Activated naive CD4-positive, alpha-beta T cell treated with anti-CD3 and anti-CD28 coated beads, Interleukin-2, amount 50 U/mL, for 24 hours (primary cell): ENCODE data around the gene ANKRD18A.
"Not testable (repeated sequence)": the region's sequence is repeated elsewhere in the genome, so short reads cannot be mapped to it uniquely, and the experiment has no call there.

Experiments used
- H3K27ac Mint-ChIP-seq: one replicate; pipeline ENCODE4 v1.8.0; 2021; ENCODE audit warnings: mild to moderate bottlenecking, mixed read lengths
- H3K27me3 Mint-ChIP-seq: one replicate; pipeline ENCODE4 v1.8.0; 2021; ENCODE audit warnings: mixed read lengths
- H3K36me3 Mint-ChIP-seq: one replicate; pipeline ENCODE4 v1.8.0; 2021; ENCODE audit warnings: mixed read lengths
- H3K4me1 Mint-ChIP-seq: one replicate; pipeline ENCODE4 v1.8.0; 2021; ENCODE audit warnings: mixed read lengths
- H3K4me3 Mint-ChIP-seq: one replicate; pipeline ENCODE4 v1.8.0; 2021; ENCODE audit warnings: mild to moderate bottlenecking, mixed read lengths
- H3K9me3 Mint-ChIP-seq: one replicate; pipeline ENCODE4 v1.8.0; 2021; ENCODE audit warnings: mixed read lengths

Gene ANKRD18A

DNA sequence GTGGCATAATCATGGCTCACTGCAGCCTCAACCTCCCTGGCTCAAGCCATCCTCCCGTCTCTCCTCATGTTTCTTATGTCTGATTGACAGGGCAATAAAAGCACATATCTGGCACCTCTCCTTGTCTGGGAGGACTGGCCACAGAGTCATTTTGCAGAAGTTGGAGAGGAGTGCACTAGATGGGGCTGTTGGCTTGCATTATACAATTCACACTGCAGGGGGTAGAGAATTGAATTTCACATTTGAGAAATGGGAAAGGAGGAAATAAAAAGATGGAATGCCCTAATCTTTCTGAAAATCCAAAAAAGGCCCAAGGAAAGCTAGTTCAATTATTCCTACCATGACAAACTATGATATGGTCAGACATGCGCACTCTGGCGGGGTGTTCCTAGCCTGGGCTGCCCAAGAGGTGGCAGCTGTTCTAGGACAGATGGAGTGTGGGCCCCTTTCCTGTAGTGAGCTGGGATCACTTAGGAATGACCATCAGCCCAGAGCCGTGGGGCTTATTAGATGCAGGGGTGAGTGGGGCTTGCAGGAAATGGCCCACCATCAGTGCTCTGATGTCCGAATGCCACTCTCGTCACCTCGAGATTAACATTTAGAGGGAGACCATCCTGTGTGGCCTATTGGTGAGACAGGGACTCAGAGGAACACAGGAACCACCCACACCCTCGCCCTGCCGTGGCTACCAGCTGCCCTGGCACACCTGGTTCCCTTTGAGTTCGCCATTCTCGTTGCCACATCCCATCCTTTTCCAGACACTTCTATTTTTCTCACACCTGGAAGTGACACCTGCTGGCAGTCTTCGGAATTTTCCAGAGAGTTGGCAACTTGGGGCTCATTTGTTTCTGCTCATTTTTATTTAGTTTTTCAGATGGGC, 21.8 kb upstream of the ANKRD18A start:
- Mint-ChIP-seq H3K4me3 (no peak overlapping the region), H3K27ac (no peak overlapping the region), H3K27me3 (peaks cover 4% of the 10 kb centered on the region), H3K4me1 (no peaks in the 10 kb centered on the region), H3K36me3 (no peaks in the 10 kb centered on the region), H3K9me3 (no peaks in the 10 kb centered on the region)

GRCh38 chr9:38641142-38641541, 20.7 kb upstream of the ANKRD18A start:
- H3K9me3 Mint-ChIP-seq: no peaks in the 10 kb centered on the region
- H3K4me1 Mint-ChIP-seq: no peaks in the 10 kb centered on the region
- H3K4me3 Mint-ChIP-seq: no peak overlapping the region
- no peaks in the 10 kb centered on the region for H3K36me3 Mint-ChIP-seq
- no peak overlapping the region for H3K27ac Mint-ChIP-seq
- H3K27me3 Mint-ChIP-seq: peaks cover 4% of the 10 kb centered on the region

DNA sequence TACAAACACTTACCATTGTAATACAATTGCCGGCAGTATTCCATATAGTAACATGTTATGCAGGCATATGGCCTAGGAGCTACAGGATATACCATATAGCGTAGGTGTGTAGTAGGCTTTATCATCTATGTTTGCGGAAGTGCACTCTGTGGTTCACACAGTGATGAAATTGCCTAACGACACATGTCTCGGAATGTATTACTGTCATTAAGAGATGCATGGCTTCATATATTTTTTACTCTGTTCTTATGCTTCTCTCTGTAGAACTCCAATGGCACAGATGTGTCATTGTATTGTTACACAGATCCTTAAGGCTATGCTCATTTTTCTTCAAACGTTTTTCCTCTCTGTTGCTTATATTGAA, 19.2 kb upstream of the ANKRD18A start:
- no peak overlapping the region for H3K27ac Mint-ChIP-seq
- no peaks in the 10 kb centered on the region for H3K36me3 Mint-ChIP-seq
- H3K4me1 Mint-ChIP-seq: no peaks in the 10 kb centered on the region
- no peak overlapping the region for H3K4me3 Mint-ChIP-seq
- no peaks in the 10 kb centered on the region for H3K9me3 Mint-ChIP-seq
- peaks cover 4% of the 10 kb centered on the region for H3K27me3 Mint-ChIP-seq

- no peaks in the 10 kb centered on the region for H3K36me3 Mint-ChIP-seq
- peaks cover 4% of the 10 kb centered on the region for H3K27me3 Mint-ChIP-seq
- no peak overlapping the region for H3K27ac Mint-ChIP-seq
- H3K4me1 Mint-ChIP-seq: no peaks in the 10 kb centered on the region
- no peaks in the 10 kb centered on the region for H3K9me3 Mint-ChIP-seq
- no peak overlapping the region for H3K4me3 Mint-ChIP-seq
These were observed 18.6 kb upstream of the ANKRD18A start for GRCh38 chr9:38638881-38639576.

- Mint-ChIP-seq H3K9me3 (no peaks in the 10 kb centered on the region), H3K27me3 (peaks cover 2% of the 10 kb centered on the region), H3K27ac (no peak overlapping the region), H3K4me1 (no peaks in the 10 kb centered on the region), H3K4me3 (no peak overlapping the region), H3K36me3 (no peaks in the 10 kb centered on the region)
These were observed 13.9 kb upstream of the ANKRD18A start for GRCh38 chr9:38634315-38634714.

GRCh38 chr9:38629511-38629910, 9.1 kb upstream of the ANKRD18A start:
- Mint-ChIP-seq H3K36me3 (peaks cover 2% of the 10 kb centered on the region), H3K4me1 (peaks cover 18% of the 10 kb centered on the region), H3K4me3 (no peak overlapping the region), H3K27ac (no peak overlapping the region), H3K9me3 (peaks cover 5% of the 10 kb centered on the region), H3K27me3 (no peaks in the 10 kb centered on the region)

DNA sequence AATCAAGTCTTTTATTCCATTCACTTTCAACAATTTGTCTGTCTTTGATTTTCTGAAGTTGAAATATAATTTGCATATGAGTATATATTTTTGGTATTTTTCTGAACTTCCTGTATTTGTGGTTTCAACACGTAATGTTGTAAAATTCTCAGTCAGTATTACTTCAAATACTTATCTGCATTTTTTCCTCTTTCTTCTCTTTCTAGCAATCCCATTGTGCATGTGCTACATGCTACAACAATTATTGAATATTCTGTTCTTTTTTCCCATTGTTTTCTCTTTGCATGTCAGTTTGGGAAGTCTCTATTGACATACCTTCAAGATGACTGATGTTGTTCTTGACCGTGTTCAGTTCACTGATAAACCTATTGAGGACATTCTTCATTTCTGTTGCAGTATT, 5.6 kb upstream of the ANKRD18A start:
- Mint-ChIP-seq H3K27ac (no peak overlapping the region), H3K9me3 (peaks cover 5% of the 10 kb centered on the region), H3K4me3 (no peak overlapping the region), H3K27me3 (peaks cover 4% of the 10 kb centered on the region), H3K36me3 (peaks cover 2% of the 10 kb centered on the region), H3K4me1 (peaks cover 33% of the 10 kb centered on the region)

DNA sequence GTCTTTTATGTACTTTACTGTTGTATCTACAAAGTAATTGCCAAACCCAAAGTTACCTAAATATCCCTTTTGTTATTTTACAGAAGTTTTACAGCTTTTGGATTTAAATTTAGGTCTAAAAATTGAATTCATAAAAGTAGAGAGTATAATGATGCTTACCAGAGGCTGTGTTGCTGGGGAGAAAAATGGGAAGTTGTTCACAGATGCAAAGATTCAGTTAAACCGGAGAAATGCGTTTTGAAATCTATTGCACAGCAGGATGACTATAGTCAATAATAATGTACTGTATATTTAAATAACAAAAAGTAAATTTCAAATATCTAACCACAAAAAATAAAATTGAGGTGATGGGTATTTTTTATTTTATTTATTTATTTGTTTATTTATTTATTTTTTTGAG, 2.6 kb upstream of the ANKRD18A start:
- Mint-ChIP-seq H3K27ac (no peak overlapping the region), H3K36me3 (peaks cover 2% of the 10 kb centered on the region), H3K4me1 (peaks cover 38% of the 10 kb centered on the region), H3K9me3 (peaks cover 5% of the 10 kb centered on the region), H3K27me3 (peaks cover 7% of the 10 kb centered on the region), H3K4me3 (peak overlapping the region; percentile 72)

- Mint-ChIP-seq H3K27me3 (peaks cover 7% of the 10 kb centered on the region), H3K9me3 (peaks cover 5% of the 10 kb centered on the region), H3K27ac (no peak overlapping the region), H3K4me3 (peak overlapping the region; percentile 72), H3K36me3 (peaks cover 2% of the 10 kb centered on the region), H3K4me1 (peaks cover 35% of the 10 kb centered on the region)
These were observed 1.9 kb upstream of the ANKRD18A start for GRCh38 chr9:38622288-38622674.

DNA sequence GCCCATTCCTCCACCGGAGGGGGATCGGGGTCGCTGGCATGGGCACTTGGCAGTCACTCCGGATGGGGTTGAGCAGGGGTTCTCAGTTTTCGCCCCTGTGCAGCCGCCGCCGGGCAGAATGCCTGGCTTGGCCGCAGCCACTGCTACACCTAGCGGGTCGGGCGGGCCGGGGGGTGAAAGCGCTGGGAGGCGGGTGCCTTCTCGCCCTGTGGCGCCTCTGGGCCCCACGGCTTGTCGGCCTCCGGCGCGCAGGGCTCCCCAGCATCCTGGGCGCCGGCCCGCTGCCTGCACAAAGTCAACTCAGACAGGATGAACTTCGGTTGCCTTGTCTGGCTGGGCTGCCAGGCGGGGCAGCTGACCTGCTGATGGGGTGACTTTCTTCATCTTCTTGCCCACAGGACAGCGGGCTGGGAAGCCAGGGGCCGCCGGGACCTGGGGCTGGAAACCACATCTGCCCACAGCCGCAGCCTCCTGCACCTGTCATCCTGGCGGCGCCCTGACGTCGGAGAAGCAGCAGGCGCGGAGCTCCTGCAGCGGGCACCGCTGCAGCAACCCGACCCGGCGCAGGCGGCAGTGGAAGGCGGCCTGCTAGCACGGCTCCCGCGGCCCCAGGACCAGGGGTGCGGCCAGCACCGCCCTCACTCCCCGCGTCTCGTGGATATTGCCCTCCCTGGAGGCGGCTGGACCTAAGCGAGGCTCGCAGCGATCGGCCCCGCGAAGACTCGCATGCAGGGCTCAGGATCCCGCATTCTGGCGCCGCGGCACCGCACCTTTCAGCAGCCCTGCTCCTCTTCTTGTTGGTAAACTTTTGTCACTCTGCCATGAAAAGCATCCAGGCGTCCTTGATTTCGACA, 1.3 kb upstream of the ANKRD18A start:
- Mint-ChIP-seq H3K27me3 (peaks cover 7% of the 10 kb centered on the region), H3K4me3 (peak overlapping the region; percentile 72), H3K9me3 (peaks cover 5% of the 10 kb centered on the region), H3K36me3 (peaks cover 2% of the 10 kb centered on the region), H3K4me1 (peaks cover 29% of the 10 kb centered on the region), H3K27ac (peak overlapping the region; percentile 35)

DNA sequence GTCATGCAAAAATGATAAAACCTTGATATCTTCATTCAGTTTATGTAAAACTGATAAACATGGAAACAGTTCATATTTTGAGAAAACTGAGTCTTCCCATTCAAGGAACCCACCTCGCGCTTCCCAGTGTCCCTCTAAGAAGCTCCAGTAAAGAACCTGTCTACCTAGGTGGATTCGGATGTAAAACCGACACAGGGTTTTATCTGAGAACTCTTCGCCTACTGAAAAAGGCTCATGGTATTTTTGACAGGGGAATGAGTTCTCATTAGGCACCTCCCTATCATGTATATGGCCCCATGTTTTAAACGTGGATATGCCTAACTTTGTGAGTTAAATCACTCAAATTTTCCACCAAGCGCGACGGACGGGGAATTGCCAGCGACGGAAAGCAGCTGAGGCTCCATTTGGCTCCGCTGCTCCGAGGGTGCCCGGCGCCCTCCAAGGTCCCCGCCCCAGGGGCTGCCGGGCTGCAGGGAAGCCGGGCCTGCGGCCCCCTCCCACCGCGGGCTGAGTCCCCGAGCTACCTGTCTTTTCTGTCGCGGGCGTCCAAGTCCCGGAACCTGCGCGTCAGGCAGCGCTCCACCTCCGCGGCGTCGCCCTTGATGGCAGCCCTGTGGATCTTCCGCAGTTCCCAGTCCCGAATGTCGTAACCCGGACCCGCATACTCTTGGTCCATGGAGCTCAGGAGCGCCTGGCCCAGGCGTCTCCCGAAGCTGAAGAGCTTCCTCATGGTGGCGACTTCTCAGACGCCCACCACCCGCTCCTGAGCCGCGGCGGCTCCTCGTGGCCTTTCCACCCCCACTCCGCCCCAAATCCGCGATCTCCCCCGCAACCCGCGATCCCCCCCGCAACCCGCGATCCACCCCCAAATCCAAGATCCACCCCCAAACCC, 594 bp downstream of the ANKRD18A start:
- no peaks in the 10 kb centered on the region for H3K9me3 Mint-ChIP-seq
- H3K4me1 Mint-ChIP-seq: peaks cover 20% of the 10 kb centered on the region
- peak overlapping the region; percentile 95 for H3K27ac Mint-ChIP-seq
- H3K27me3 Mint-ChIP-seq: peaks cover 9% of the 10 kb centered on the region
- no peaks in the 10 kb centered on the region for H3K36me3 Mint-ChIP-seq
- H3K4me3 Mint-ChIP-seq: peak overlapping the region; percentile 90

DNA sequence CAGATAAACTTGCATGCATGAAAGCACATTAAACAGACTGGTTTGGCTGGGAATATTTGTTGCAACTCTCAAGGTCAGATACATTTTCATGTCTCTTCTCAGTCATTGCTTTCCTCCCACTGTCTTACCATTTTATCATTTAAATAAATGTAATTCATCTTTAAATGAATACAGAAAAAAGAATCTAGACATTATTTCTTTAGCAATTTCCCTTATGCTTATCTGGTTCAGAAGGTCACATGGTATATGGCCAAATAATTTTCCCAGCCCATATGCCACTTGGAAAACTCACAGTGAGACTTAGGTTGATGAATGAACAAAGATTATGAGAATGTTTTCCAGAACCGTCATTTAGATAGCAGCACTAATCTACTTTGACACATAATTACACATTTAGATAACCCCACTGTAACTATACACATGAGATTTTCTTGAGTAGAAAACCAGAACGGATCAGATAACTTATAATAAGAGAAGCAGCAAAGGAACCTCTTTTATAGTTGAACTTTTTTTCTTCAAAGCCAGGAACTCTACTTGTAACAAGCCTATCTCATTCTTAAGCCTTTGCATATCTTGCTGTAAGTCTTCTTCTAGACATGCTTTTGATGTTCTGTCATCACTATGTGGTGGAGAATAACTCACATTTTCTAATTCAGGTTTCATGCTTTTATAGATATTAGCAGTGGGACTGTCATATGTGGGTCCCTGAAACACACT, 22.2 kb downstream of the ANKRD18A start:
- not testable (repeated sequence) for H3K27ac Mint-ChIP-seq, H3K9me3 Mint-ChIP-seq, H3K4me3 Mint-ChIP-seq, H3K4me1 Mint-ChIP-seq, H3K27me3 Mint-ChIP-seq
- peaks cover 13% of the 10 kb centered on the region for H3K36me3 Mint-ChIP-seq

- not testable (repeated sequence) for H3K27me3 Mint-ChIP-seq, H3K9me3 Mint-ChIP-seq
- peaks cover 11% of the 10 kb centered on the region for H3K36me3 Mint-ChIP-seq
These were observed 25.3 kb downstream of the ANKRD18A start for GRCh38 chr9:38595117-38595516.

DNA sequence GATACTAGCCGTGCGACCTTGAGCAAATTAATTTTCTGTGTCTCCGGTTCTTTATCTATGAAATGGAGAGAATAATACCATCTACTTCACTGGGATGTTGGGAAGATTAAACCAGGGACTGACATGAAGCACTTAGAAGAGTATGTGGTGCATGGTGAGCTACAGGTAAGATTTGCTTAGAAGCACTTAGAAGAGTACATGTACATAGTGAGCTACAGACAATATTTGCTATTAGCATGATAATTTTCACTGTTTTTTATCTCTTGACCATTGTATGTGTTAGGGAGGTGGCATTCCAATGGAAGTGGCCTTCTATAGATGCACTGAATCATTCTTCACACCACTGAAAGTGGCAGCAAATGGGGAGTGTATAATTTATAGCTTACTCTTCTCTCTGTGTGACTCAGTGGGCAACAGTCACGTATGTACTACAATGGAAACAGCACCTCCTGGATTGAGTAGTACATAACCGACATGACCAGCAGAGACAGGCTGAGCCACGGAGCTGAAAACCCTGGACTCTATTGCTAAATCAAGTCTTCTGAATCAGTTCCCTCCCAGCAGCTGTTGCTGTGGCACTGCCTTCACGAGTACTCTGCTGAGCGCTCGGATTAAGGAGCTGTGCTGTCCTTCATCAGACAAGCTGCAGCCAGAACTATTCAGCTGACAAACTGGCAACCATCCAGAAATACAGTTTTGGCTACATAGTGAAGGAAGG, 28.9 kb downstream of the ANKRD18A start:
- peaks cover 15% of the 10 kb centered on the region for H3K36me3 Mint-ChIP-seq
- H3K9me3 Mint-ChIP-seq, H3K27ac Mint-ChIP-seq, H3K4me3 Mint-ChIP-seq, H3K4me1 Mint-ChIP-seq, H3K27me3 Mint-ChIP-seq: not testable (repeated sequence)

More at GRCh38 chr9:38595117-38595516, 25.3 kb downstream of the ANKRD18A start:
- H3K27ac Mint-ChIP-seq, H3K4me3 Mint-ChIP-seq, H3K4me1 Mint-ChIP-seq: not testable (repeated sequence)
